Left ventricle myocardium inferior (tissue), 1 donor: ENCODE measurements around the gene RTEL1. TPM values are rescaled to one million over a fixed set of nuclear protein-coding genes. Genes with fewer than 3 reads are reported as not detected.
"Not testable (repeated sequence)": the region's sequence is repeated elsewhere in the genome, so short reads cannot be mapped to it uniquely, and the experiment has no call there.

Experiments used
- DNase-seq: peaks from one replicate; pipeline ENCODE4 v3.0.0-alpha.2; 2020
- H3K27ac ChIP-seq: fragments of 200-600 bp; replicated peaks from 2 replicates; pipeline ENCODE4 v1.8.0; 2021
- H3K27me3 ChIP-seq: fragments of 200-600 bp; 2 replicates; pipeline ENCODE4 v1.8.0; 2021; ENCODE audit warnings: low read depth
- H3K36me3 ChIP-seq: fragments of 200-600 bp; 2 replicates; pipeline ENCODE4 v1.8.0; 2021
- H3K4me1 ChIP-seq: fragments of 200-600 bp; 2 replicates; pipeline ENCODE4 v1.8.0; 2021
- H3K4me3 ChIP-seq: fragments of 200-600 bp; 2 replicates; pipeline ENCODE4 v1.8.0; 2021; ENCODE audit warnings: mild to moderate bottlenecking, moderate library complexity
- H3K9me3 ChIP-seq: fragments of 200-600 bp; replicated peaks from 2 replicates; pipeline ENCODE4 v1.8.0; 2021
- intact Hi-C: fragments of 100-400 bp; cut with micrococcal nuclease; formaldehyde crosslinking; loops from one replicate; pipeline ENCODE4 v1.11.0; 2022
- total RNA-seq: library from RNA; stranded (reverse); fragmentation: NEBNext Ultra II Directional; extraction: Animal tissue kit (Norgen Biotek cat#: 25700); gene quantifications from one replicate; pipeline ENCODE4 v1.2.1, GENCODE V29; 2021
- TF ChIP-seq, protein P1 (sequence below): fragments of 200-600 bp; IDR thresholded peaks from 2 replicates; pipeline ENCODE4 v1.8.0; 2021; ENCODE audit warnings: antibody characterized with exemption, mild to moderate bottlenecking, borderline replicate concordance
- donor health status: DM: no; HTN: yes; CAD: no; lungs with severe emphysema.

The RTEL1 gene
- total RNA-seq, 1 donor from 2014 or later = 9.6 TPM

DNA sequence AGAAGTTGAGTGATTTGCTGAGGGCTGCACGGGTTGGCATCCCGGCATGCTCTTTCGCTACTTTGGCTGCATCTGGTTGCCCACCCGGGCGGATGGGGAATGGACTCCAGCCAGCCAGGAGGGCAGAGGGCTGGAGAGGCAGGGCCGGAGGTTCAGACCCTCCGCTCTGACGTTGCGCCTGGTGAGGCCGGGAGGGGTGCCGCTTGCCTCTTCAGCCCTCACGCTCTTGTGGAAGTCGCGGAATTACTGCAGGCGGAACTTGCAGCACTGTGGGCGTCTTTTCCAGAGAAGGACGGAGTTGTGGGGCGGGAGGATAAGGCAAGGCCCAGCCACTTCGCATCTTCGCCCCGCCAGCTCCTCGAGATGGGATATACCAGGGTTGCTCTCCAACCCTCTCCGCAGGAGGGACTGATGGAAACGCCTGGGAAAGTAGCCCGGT, 656 bp downstream of the RTEL1 start:
- no peaks in the 10 kb centered on the region for H3K9me3 ChIP-seq
- H3K4me1 ChIP-seq = peaks cover 29% of the 10 kb centered on the region
- H3K27me3 ChIP-seq = no peaks in the 10 kb centered on the region
- TF ChIP-seq, protein P1, sequence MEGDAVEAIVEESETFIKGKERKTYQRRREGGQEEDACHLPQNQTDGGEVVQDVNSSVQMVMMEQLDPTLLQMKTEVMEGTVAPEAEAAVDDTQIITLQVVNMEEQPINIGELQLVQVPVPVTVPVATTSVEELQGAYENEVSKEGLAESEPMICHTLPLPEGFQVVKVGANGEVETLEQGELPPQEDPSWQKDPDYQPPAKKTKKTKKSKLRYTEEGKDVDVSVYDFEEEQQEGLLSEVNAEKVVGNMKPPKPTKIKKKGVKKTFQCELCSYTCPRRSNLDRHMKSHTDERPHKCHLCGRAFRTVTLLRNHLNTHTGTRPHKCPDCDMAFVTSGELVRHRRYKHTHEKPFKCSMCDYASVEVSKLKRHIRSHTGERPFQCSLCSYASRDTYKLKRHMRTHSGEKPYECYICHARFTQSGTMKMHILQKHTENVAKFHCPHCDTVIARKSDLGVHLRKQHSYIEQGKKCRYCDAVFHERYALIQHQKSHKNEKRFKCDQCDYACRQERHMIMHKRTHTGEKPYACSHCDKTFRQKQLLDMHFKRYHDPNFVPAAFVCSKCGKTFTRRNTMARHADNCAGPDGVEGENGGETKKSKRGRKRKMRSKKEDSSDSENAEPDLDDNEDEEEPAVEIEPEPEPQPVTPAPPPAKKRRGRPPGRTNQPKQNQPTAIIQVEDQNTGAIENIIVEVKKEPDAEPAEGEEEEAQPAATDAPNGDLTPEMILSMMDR = no peak
- intact Hi-C loops = no loop called here
- H3K27ac ChIP-seq = peak overlapping the region; percentile 92
- DNase-seq = peak; percentile 41
- H3K36me3 ChIP-seq = peaks cover 31% of the 10 kb centered on the region
- H3K4me3 ChIP-seq = peak overlapping the region; percentile 73

DNA sequence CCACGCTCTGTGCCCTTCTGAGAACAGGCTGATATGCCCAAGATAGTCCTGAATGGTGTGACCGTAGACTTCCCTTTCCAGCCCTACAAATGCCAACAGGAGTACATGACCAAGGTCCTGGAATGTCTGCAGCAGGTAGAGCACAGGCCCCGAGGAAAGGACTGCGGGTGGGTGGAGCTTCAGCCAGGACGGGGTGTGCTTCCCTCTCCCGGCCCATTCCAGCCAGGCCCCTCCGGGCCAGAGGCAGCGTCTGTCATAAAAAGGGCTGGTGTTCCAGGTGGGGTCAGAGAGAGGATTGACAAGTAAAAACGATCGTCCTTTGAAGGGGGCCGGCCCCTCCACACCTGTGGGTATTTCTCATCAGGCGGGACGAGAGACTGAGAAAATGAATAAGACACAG, 1.3 kb downstream of the RTEL1 start:
- Histone ChIP-seq H3K4me1 (peaks cover 23% of the 10 kb centered on the region), H3K27me3 (no peaks in the 10 kb centered on the region), H3K27ac (peak overlapping the region; percentile 92), H3K36me3 (peaks cover 32% of the 10 kb centered on the region), H3K4me3 (peak overlapping the region; percentile 73), H3K9me3 (no peaks in the 10 kb centered on the region)
- intact Hi-C loops = no loop called here
- TF ChIP-seq, protein P1 = no peak
- no peak for DNase-seq

DNA sequence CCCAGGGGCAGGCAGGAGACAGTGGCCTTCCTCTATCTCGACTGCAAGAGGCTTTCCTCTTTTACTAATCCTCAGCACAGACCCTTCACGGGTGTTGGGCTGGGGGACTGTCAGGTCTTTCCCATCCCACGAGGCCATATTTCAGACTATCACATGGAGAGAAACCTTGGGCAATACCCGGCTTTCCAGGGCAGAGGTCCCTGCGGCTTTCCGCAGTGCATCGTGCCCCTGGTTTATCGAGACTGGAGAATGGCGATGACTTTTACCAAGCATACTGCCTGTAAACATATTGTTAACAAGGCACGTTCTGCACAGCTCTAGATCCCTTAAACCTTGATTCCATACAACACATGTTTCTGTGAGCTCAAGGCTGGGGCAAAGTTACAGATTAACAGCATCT, 2.1 kb downstream of the RTEL1 start:
- not testable (repeated sequence) for H3K9me3 ChIP-seq, DNase-seq

DNA sequence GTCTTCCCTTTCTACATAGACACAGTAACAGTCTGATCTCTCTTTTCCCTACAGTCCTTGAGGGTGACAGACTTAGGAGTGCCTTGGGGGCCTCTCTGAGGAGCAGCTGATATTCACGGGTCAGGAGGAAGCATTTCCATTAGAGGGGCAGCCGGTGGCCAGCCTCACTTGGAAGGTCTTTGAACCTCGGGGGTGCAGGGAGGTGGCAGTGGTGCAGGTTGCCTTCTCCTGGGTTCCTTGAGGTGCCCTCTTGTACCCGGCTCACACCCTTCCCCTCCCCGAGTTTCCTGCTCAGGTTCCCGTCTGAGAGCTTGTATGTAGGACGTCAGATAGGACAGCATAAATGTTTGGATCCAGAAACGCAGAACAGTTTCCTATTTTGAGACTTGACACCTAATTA, 2.5 kb downstream of the RTEL1 start:
- Histone ChIP-seq H3K27me3 (no peaks in the 10 kb centered on the region), H3K4me3 (no peak overlapping the region), H3K36me3 (peaks cover 36% of the 10 kb centered on the region), H3K9me3 (no peaks in the 10 kb centered on the region), H3K4me1 (peaks cover 23% of the 10 kb centered on the region), H3K27ac (no peak overlapping the region)
- intact Hi-C loops = no loop called here
- no peak for DNase-seq
- TF ChIP-seq, protein P1 = no peak

More for the DNA sequence above, 2.1 kb downstream of the RTEL1 start:
- H3K27me3 ChIP-seq, intact Hi-C loops, H3K4me3 ChIP-seq, H3K27ac ChIP-seq: not testable (repeated sequence)
- peaks cover 23% of the 10 kb centered on the region for H3K4me1 ChIP-seq
- H3K36me3 ChIP-seq = peaks cover 32% of the 10 kb centered on the region

DNA sequence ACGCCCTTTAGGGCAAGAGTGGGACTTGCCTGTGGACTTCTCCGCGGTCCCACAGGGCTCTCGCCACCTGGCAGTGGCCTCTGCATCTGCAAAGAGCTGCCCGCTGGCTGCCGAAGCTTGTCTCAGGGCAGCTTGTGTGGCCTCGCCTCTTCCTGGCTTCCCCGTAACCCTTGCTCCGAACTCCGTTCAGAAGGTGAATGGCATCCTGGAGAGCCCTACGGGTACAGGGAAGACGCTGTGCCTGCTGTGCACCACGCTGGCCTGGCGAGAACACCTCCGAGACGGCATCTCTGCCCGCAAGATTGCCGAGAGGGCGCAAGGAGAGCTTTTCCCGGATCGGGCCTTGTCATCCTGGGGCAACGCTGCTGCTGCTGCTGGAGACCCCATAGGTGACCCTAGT, 3.0 kb downstream of the RTEL1 start:
- H3K4me1 ChIP-seq = peaks cover 23% of the 10 kb centered on the region
- H3K27ac ChIP-seq = no peak overlapping the region
- H3K4me3 ChIP-seq = no peak overlapping the region
- no peak for DNase-seq
- peaks cover 41% of the 10 kb centered on the region for H3K36me3 ChIP-seq
- H3K9me3 ChIP-seq = no peaks in the 10 kb centered on the region
- TF ChIP-seq, protein P1 = no peak
- intact Hi-C loops = no loop called here
- no peaks in the 10 kb centered on the region for H3K27me3 ChIP-seq

DNA sequence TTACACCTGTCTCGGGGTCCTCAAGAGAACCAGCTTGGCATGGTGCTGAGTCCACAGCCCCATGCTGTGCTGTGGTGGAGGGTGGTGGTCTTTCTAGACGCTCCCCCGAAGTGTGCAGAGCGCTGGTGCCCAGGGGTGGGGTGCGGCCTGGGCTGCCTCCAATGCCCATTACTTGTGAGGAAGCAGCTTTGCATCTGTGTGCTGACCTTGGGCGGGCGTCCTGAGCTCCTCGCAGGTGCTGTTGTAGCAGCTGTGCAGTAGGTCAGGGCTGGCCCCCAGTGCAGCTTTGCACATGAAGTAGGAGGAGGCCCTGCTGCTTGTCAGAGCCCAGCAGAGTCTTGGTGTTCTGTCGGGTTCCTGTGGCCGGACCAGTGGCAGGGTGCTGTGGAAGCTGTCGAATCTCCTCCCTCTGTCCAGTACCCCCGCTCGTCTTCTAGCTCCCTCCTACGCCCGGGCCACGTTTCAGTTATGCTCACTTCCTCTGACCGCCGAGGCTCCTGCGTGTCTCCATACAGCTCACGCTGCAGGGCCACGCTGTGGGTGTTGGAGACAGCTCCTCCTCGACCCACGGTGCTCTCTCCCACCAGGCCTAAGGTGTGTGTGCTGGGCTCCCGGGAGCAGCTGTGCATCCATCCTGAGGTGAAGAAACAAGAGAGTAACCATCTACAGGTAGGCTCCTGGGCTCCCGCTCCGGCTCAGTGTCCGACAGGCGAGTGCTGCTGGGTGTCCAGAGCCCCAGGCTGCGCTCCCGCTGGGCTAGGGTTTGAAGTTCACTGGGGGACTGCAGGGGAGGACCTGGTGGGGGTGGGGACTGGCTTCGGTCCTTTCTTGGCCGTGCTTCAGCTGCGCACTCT, 4.1 kb downstream of the RTEL1 start:
- Histone ChIP-seq H3K36me3 (peaks cover 50% of the 10 kb centered on the region), H3K4me3 (no peak overlapping the region)
- intact Hi-C loops = no loop called here

More for the DNA sequence above, 4.1 kb downstream of the RTEL1 start:
- Histone ChIP-seq H3K27ac (no peak overlapping the region), H3K4me1 (peaks cover 19% of the 10 kb centered on the region), H3K27me3 (no peaks in the 10 kb centered on the region), H3K9me3 (no peaks in the 10 kb centered on the region)
- TF ChIP-seq, protein P1 = no peak
- no peak for DNase-seq
